Measurements from ENCODE around the gene PFDN1.

Gene PFDN1

DNA sequence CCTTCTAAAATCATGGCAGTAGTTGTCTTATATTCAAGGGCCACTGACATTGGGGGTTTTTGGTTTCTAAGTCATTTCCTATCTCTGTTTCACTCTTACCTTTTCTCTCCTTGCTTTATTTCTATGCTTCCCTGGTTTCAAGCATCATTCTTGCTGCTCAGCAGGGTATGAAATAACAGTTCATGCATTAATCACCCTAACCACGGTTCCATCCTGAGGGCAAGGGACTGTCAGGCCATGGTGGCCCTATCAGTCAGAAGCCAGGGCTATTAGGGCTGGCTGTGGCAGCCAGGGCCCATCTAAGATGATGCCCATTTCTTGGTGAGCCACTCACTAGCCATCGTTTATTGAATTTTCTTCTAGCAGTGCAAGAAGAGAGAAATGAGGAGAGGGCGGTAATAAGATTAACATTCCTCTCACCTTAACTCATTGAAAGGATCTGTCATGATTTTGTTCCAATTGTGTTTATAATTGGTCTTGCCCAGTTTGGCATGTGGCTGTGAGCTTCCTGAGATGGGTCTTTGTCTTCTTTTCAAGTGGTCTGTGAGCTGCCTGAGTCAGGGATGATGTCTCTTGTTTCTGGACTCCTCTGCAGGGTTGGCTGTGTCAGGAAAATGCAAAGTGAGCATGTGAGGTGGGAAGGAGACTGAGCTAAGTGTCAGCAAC is 82.7 kb downstream of the PFDN1 start:
- DNase-seq, result no peak
- Histone ChIP-seq H3K27ac (ENCODE audit: insufficient read depth, low read length, poor library complexity, severe bottlenecking) (no peak overlapping the region), H3K4me1 (ENCODE audit: control insufficient read depth, insufficient read depth, low read length, poor library complexity, severe bottlenecking) (no peaks in the 10 kb centered on the region)

GRCh38 chr5:140219068-140219991 is 83.6 kb downstream of the PFDN1 start:
- H3K27ac ChIP-seq (ENCODE audit: insufficient read depth, low read length, poor library complexity, severe bottlenecking), result no peak overlapping the region
- no peaks in the 10 kb centered on the region for H3K4me1 ChIP-seq (ENCODE audit: control insufficient read depth, insufficient read depth, low read length, poor library complexity, severe bottlenecking)
- no peak overlapping the region for H3K4me3 ChIP-seq (ENCODE audit: insufficient read depth, low read depth, low read length, poor library complexity, severe bottlenecking)
- no peak for DNase-seq
- no peaks in the 10 kb centered on the region for H3K9me3 ChIP-seq (ENCODE audit: control insufficient read depth, low read length)
- H3K36me3 ChIP-seq (ENCODE audit: control insufficient read depth, insufficient read depth, low read length), result no peaks in the 10 kb centered on the region
- no peaks in the 10 kb centered on the region for H3K27me3 ChIP-seq (replicated peaks; ENCODE audit: control insufficient read depth, insufficient read depth, low read length, poor library complexity, severe bottlenecking)

More for the DNA sequence above, 82.7 kb downstream of the PFDN1 start:
- no peaks in the 10 kb centered on the region for H3K9me3 ChIP-seq (ENCODE audit: control insufficient read depth, low read length)
- H3K36me3 ChIP-seq (ENCODE audit: control insufficient read depth, insufficient read depth, low read length), result no peaks in the 10 kb centered on the region
- no peak overlapping the region for H3K4me3 ChIP-seq (ENCODE audit: insufficient read depth, low read depth, low read length, poor library complexity, severe bottlenecking)
- H3K27me3 ChIP-seq (replicated peaks; ENCODE audit: control insufficient read depth, insufficient read depth, low read length, poor library complexity, severe bottlenecking), result no peaks in the 10 kb centered on the region

- no peaks in the 10 kb centered on the region for H3K4me1 ChIP-seq (ENCODE audit: control insufficient read depth, insufficient read depth, low read length, poor library complexity, severe bottlenecking)
- H3K36me3 ChIP-seq (ENCODE audit: control insufficient read depth, insufficient read depth, low read length), result no peaks in the 10 kb centered on the region
- H3K9me3 ChIP-seq (ENCODE audit: control insufficient read depth, low read length), result no peaks in the 10 kb centered on the region
- H3K27ac ChIP-seq (ENCODE audit: insufficient read depth, low read length, poor library complexity, severe bottlenecking), result no peak overlapping the region
- H3K27me3 ChIP-seq (replicated peaks; ENCODE audit: control insufficient read depth, insufficient read depth, low read length, poor library complexity, severe bottlenecking), result no peaks in the 10 kb centered on the region
- no peak overlapping the region for H3K4me3 ChIP-seq (ENCODE audit: insufficient read depth, low read depth, low read length, poor library complexity, severe bottlenecking)
- DNase-seq, result no peak
Observed at GRCh38 chr5:140217299-140218026, 85.4 kb downstream of the PFDN1 start.

- Histone ChIP-seq H3K9me3 (ENCODE audit: control insufficient read depth, low read length) (no peaks in the 10 kb centered on the region), H3K27ac (ENCODE audit: insufficient read depth, low read length, poor library complexity, severe bottlenecking) (no peak overlapping the region), H3K27me3 (replicated peaks; ENCODE audit: control insufficient read depth, insufficient read depth, low read length, poor library complexity, severe bottlenecking) (no peaks in the 10 kb centered on the region), H3K36me3 (ENCODE audit: control insufficient read depth, insufficient read depth, low read length) (no peaks in the 10 kb centered on the region), H3K4me1 (ENCODE audit: control insufficient read depth, insufficient read depth, low read length, poor library complexity, severe bottlenecking) (no peaks in the 10 kb centered on the region), H3K4me3 (ENCODE audit: insufficient read depth, low read depth, low read length, poor library complexity, severe bottlenecking) (no peak overlapping the region)
- no peak for DNase-seq
Observed at GRCh38 chr5:140216478-140217074, 86.3 kb downstream of the PFDN1 start.

DNA sequence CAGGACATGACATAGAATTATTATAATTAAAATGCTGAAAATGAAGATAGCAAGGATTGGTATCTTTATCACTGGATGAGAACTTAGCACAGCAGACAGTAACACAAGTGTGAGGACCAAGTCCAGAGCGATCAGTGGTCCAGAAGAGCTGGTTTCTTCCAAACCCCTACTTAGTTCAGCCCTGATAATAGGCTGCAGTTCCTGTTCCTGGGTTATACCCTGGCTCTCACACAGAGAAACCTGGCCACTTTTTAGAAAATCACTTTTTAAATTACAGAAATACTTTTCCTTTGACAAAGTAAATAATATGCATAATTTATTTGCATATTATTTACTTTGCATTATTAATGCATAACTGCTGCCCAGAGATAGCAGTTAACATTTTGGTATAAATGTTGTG is 87.6 kb downstream of the PFDN1 start:
- no peaks in the 10 kb centered on the region for H3K9me3 ChIP-seq (ENCODE audit: control insufficient read depth, low read length)
- no peak overlapping the region for H3K4me3 ChIP-seq (ENCODE audit: insufficient read depth, low read depth, low read length, poor library complexity, severe bottlenecking)
- no peak for DNase-seq
- H3K4me1 ChIP-seq (ENCODE audit: control insufficient read depth, insufficient read depth, low read length, poor library complexity, severe bottlenecking), result no peaks in the 10 kb centered on the region
- no peaks in the 10 kb centered on the region for H3K27me3 ChIP-seq (replicated peaks; ENCODE audit: control insufficient read depth, insufficient read depth, low read length, poor library complexity, severe bottlenecking)
- no peaks in the 10 kb centered on the region for H3K36me3 ChIP-seq (ENCODE audit: control insufficient read depth, insufficient read depth, low read length)
- H3K27ac ChIP-seq (ENCODE audit: insufficient read depth, low read length, poor library complexity, severe bottlenecking), result no peak overlapping the region

- Histone ChIP-seq H3K36me3 (ENCODE audit: control insufficient read depth, insufficient read depth, low read length) (no peaks in the 10 kb centered on the region), H3K4me1 (ENCODE audit: control insufficient read depth, insufficient read depth, low read length, poor library complexity, severe bottlenecking) (no peaks in the 10 kb centered on the region), H3K4me3 (ENCODE audit: insufficient read depth, low read depth, low read length, poor library complexity, severe bottlenecking) (no peak overlapping the region), H3K27me3 (replicated peaks; ENCODE audit: control insufficient read depth, insufficient read depth, low read length, poor library complexity, severe bottlenecking) (no peaks in the 10 kb centered on the region), H3K9me3 (ENCODE audit: control insufficient read depth, low read length) (no peaks in the 10 kb centered on the region), H3K27ac (ENCODE audit: insufficient read depth, low read length, poor library complexity, severe bottlenecking) (no peak overlapping the region)
- no peak for DNase-seq
Observed at GRCh38 chr5:140214831-140215230, 88.1 kb downstream of the PFDN1 start.

GRCh38 chr5:140213370-140213983 is 89.4 kb downstream of the PFDN1 start:
- Histone ChIP-seq H3K36me3 (ENCODE audit: control insufficient read depth, insufficient read depth, low read length) (no peaks in the 10 kb centered on the region), H3K4me1 (ENCODE audit: control insufficient read depth, insufficient read depth, low read length, poor library complexity, severe bottlenecking) (no peaks in the 10 kb centered on the region), H3K9me3 (ENCODE audit: control insufficient read depth, low read length) (no peaks in the 10 kb centered on the region), H3K27me3 (replicated peaks; ENCODE audit: control insufficient read depth, insufficient read depth, low read length, poor library complexity, severe bottlenecking) (no peaks in the 10 kb centered on the region), H3K27ac (ENCODE audit: insufficient read depth, low read length, poor library complexity, severe bottlenecking) (no peak overlapping the region), H3K4me3 (ENCODE audit: insufficient read depth, low read depth, low read length, poor library complexity, severe bottlenecking) (no peak overlapping the region)
- no peak for DNase-seq

DNA sequence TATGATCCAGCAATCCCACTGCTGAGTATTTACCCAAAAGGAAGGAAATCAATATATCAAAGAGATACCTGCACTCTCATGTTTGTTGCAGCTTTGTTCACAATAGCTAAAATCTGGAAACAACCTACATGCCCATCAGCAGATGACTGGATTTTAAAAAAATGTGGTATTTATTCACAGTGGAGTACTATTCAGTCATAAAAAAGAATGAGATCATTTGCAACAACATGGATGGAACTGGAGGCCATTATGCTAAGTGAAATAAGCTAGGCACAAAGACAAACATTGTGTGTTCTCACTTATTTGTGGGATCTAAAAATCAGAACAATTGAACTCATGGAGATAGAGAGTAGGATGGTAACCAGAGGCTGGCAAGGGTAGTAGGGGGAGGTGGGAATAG is 94.8 kb downstream of the PFDN1 start:
- Histone ChIP-seq H3K36me3 (ENCODE audit: control insufficient read depth, insufficient read depth, low read length) (no peaks in the 10 kb centered on the region), H3K27ac (ENCODE audit: insufficient read depth, low read length, poor library complexity, severe bottlenecking) (no peak overlapping the region), H3K4me1 (ENCODE audit: control insufficient read depth, insufficient read depth, low read length, poor library complexity, severe bottlenecking) (no peaks in the 10 kb centered on the region), H3K4me3 (ENCODE audit: insufficient read depth, low read depth, low read length, poor library complexity, severe bottlenecking) (no peak overlapping the region), H3K27me3 (replicated peaks; ENCODE audit: control insufficient read depth, insufficient read depth, low read length, poor library complexity, severe bottlenecking) (no peaks in the 10 kb centered on the region), H3K9me3 (ENCODE audit: control insufficient read depth, low read length) (no peaks in the 10 kb centered on the region)
- DNase-seq, result no peak

GRCh38 chr5:140207250-140207964 is 95.5 kb downstream of the PFDN1 start:
- no peak for DNase-seq
- Histone ChIP-seq H3K27me3 (replicated peaks; ENCODE audit: control insufficient read depth, insufficient read depth, low read length, poor library complexity, severe bottlenecking) (no peaks in the 10 kb centered on the region), H3K36me3 (ENCODE audit: control insufficient read depth, insufficient read depth, low read length) (no peaks in the 10 kb centered on the region), H3K4me3 (ENCODE audit: insufficient read depth, low read depth, low read length, poor library complexity, severe bottlenecking) (no peak overlapping the region), H3K4me1 (ENCODE audit: control insufficient read depth, insufficient read depth, low read length, poor library complexity, severe bottlenecking) (no peaks in the 10 kb centered on the region), H3K27ac (ENCODE audit: insufficient read depth, low read length, poor library complexity, severe bottlenecking) (no peak overlapping the region), H3K9me3 (ENCODE audit: control insufficient read depth, low read length) (no peaks in the 10 kb centered on the region)
